ENCODE measurements around the gene GTF2E1.
"Not testable (repeated sequence)": the region's sequence is repeated elsewhere in the genome, so short reads cannot be mapped to it uniquely, and the experiment has no call there.

Gene GTF2E1

GRCh38 chr3:120730576-120731542 lies 11.7 kb upstream of the GTF2E1 start:
- Histone ChIP-seq H2AK5ac (ENCODE audit: low read length) (no peak overlapping the region), H3K56ac (ENCODE audit: low read length) (no peak overlapping the region), H3K27ac (ENCODE audit: low read depth, low read length) (no peak overlapping the region), H3K27me3 (ENCODE audit: insufficient read depth, low read length, poor library complexity) (no peaks in the 10 kb centered on the region), H3K4me1 (ENCODE audit: control insufficient read depth, low read depth, low read length) (no peaks in the 10 kb centered on the region), H3K4ac (ENCODE audit: low read depth, low read length) (no peak overlapping the region), H3K4me3 (ENCODE audit: low read length) (no peak overlapping the region), H3K23ac (ENCODE audit: low read length) (no peak overlapping the region), H2BK5ac (ENCODE audit: low read length) (no peak overlapping the region), H3K9ac (ENCODE audit: low read length) (no peak overlapping the region), H3K4me2 (ENCODE audit: low read length) (no peak overlapping the region), H3K79me1 (ENCODE audit: low read length) (no peaks in the 10 kb centered on the region), H2BK15ac (replicated peaks; ENCODE audit: low read depth) (no peak overlapping the region), H4K8ac (ENCODE audit: low read depth, low read length) (no peak overlapping the region), H3K79me2 (ENCODE audit: control insufficient read depth, insufficient read depth, low read length) (no peaks in the 10 kb centered on the region), H3K36me3 (ENCODE audit: control insufficient read depth, insufficient read depth, low read length) (no peaks in the 10 kb centered on the region), H2BK120ac (ENCODE audit: low read depth, low read length) (no peak overlapping the region), H4K5ac (ENCODE audit: low read length) (no peak overlapping the region), H3K18ac (ENCODE audit: low read length) (no peak overlapping the region)
- no peak for DNase-seq
- no CpG with 5 or more reads among the region's 4 CpGs for WGBS (ENCODE audit: extremely low coverage, insufficient coverage, low lambda C conversion rate)

- not testable (repeated sequence) for H3K4me2 ChIP-seq (ENCODE audit: low read length); H4K5ac ChIP-seq (ENCODE audit: low read length); H3K9ac ChIP-seq (ENCODE audit: low read length); H3K79me1 ChIP-seq (ENCODE audit: low read length); H2AK5ac ChIP-seq (ENCODE audit: low read length); H3K36me3 ChIP-seq (ENCODE audit: control insufficient read depth, insufficient read depth, low read length); DNase-seq; H2BK15ac ChIP-seq (replicated peaks; ENCODE audit: low read depth); H2BK120ac ChIP-seq (ENCODE audit: low read depth, low read length); H3K4ac ChIP-seq (ENCODE audit: low read depth, low read length); H3K27ac ChIP-seq (ENCODE audit: low read depth, low read length); H3K4me1 ChIP-seq (ENCODE audit: control insufficient read depth, low read depth, low read length); H3K56ac ChIP-seq (ENCODE audit: low read length); H3K79me2 ChIP-seq (ENCODE audit: control insufficient read depth, insufficient read depth, low read length); H3K23ac ChIP-seq (ENCODE audit: low read length); H3K27me3 ChIP-seq (ENCODE audit: insufficient read depth, low read length, poor library complexity); H4K8ac ChIP-seq (ENCODE audit: low read depth, low read length); H3K4me3 ChIP-seq (ENCODE audit: low read length); H2BK5ac ChIP-seq (ENCODE audit: low read length); H3K18ac ChIP-seq (ENCODE audit: low read length)
- WGBS (ENCODE audit: extremely low coverage, insufficient coverage, low lambda C conversion rate) = no CpG with 5 or more reads among the region's 8 CpGs
Observed at GRCh38 chr3:120738006-120738405, 4.5 kb upstream of the GTF2E1 start.

DNA sequence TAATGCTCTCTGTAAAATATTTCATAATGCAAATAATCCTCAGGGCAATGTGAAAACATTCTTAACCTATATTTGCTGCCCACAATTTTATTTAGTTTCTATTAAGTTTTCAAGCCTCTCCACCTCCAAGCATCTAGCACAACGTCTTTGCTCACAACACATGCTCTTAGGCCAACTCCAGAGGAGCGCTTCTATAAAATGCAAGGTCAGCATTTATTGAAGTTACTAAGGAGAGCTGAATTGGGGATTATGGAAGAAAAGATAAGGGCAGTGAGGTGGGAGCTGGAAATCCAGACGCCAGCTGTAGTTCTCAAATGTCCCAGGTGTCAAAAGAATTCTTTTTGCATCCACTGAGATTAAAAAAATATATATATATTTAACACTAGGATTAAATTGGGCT lies 1.2 kb upstream of the GTF2E1 start:
- no CpG with 5 or more reads among the region's 3 CpGs for WGBS (ENCODE audit: extremely low coverage, insufficient coverage, low lambda C conversion rate)
- Histone ChIP-seq H3K18ac (ENCODE audit: low read length) (no peak overlapping the region), H3K36me3 (ENCODE audit: control insufficient read depth, insufficient read depth, low read length) (no peaks in the 10 kb centered on the region)

GRCh38 chr3:120741837-120742197 lies 727 bp upstream of the GTF2E1 start:
- Histone ChIP-seq H3K79me2 (ENCODE audit: control insufficient read depth, insufficient read depth, low read length) (peaks cover 33% of the 10 kb centered on the region), H3K23ac (ENCODE audit: low read length) (no peak overlapping the region), H3K4ac (ENCODE audit: low read depth, low read length) (no peak overlapping the region), H3K79me1 (ENCODE audit: low read length) (peaks cover 16% of the 10 kb centered on the region), H3K27me3 (ENCODE audit: insufficient read depth, low read length, poor library complexity) (no peaks in the 10 kb centered on the region), H3K4me2 (ENCODE audit: low read length) (peak overlapping the region; percentile 39), H3K27ac (ENCODE audit: low read depth, low read length) (no peak overlapping the region), H3K56ac (ENCODE audit: low read length) (peak overlapping the region; percentile 97), H2BK15ac (replicated peaks; ENCODE audit: low read depth) (no peak overlapping the region), H4K5ac (ENCODE audit: low read length) (no peak overlapping the region), H2BK5ac (ENCODE audit: low read length) (no peak overlapping the region), H3K4me3 (ENCODE audit: low read length) (peak overlapping the region; percentile 34), H3K9ac (ENCODE audit: low read length) (peak overlapping the region; percentile 50), H2AK5ac (ENCODE audit: low read length) (no peak overlapping the region), H4K8ac (ENCODE audit: low read depth, low read length) (no peak overlapping the region), H3K36me3 (ENCODE audit: control insufficient read depth, insufficient read depth, low read length) (no peaks in the 10 kb centered on the region), H3K4me1 (ENCODE audit: control insufficient read depth, low read depth, low read length) (peaks cover 2% of the 10 kb centered on the region), H2BK120ac (ENCODE audit: low read depth, low read length) (no peak overlapping the region), H3K18ac (ENCODE audit: low read length) (no peak overlapping the region)
- DNase-seq = no peak
- WGBS (ENCODE audit: extremely low coverage, insufficient coverage, low lambda C conversion rate) = no CpG with 5 or more reads among the region's 10 CpGs

More for the DNA sequence above, 1.2 kb upstream of the GTF2E1 start:
- Histone ChIP-seq H3K79me2 (ENCODE audit: control insufficient read depth, insufficient read depth, low read length) (peaks cover 28% of the 10 kb centered on the region), H2AK5ac (ENCODE audit: low read length) (no peak overlapping the region), H3K9ac (ENCODE audit: low read length) (no peak overlapping the region), H3K4me2 (ENCODE audit: low read length) (no peak overlapping the region), H4K8ac (ENCODE audit: low read depth, low read length) (no peak overlapping the region), H3K79me1 (ENCODE audit: low read length) (peaks cover 14% of the 10 kb centered on the region), H3K56ac (ENCODE audit: low read length) (no peak overlapping the region), H3K27ac (ENCODE audit: low read depth, low read length) (no peak overlapping the region), H4K5ac (ENCODE audit: low read length) (no peak overlapping the region), H3K27me3 (ENCODE audit: insufficient read depth, low read length, poor library complexity) (no peaks in the 10 kb centered on the region), H3K4me3 (ENCODE audit: low read length) (no peak overlapping the region), H3K23ac (ENCODE audit: low read length) (no peak overlapping the region), H2BK15ac (replicated peaks; ENCODE audit: low read depth) (no peak overlapping the region), H2BK5ac (ENCODE audit: low read length) (no peak overlapping the region), H3K4me1 (ENCODE audit: control insufficient read depth, low read depth, low read length) (peaks cover 2% of the 10 kb centered on the region), H3K4ac (ENCODE audit: low read depth, low read length) (no peak overlapping the region), H2BK120ac (ENCODE audit: low read depth, low read length) (no peak overlapping the region)
- no peak for DNase-seq

DNA sequence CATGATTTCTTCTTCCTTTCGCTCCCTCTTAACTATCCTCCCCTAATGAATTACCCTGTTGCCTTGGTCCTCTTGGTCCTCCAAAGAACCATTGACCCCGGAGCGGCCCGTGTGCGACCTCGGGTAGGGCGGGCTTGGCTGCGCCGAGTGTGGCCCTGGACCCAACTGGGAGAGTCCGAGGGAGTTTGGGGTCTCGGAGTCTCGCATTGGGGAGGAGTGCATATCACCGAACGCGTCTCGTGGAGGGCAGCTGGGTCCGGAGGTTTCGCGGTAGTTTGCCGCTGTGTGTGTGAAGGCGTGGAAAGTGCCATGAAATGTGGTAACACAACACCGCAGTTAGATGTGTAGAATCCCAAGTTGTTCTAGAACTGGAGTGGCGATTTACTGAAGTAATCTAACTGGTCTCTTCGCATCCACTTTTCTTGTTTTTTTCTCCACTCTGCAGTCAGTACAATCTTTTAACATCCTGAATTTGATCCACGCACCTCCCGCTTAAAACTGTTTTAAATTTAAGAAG lies 363 bp downstream of the GTF2E1 start:
- no CpG with 5 or more reads among the region's 26 CpGs for WGBS (ENCODE audit: extremely low coverage, insufficient coverage, low lambda C conversion rate)
- peak overlapping the region; percentile 63 for H3K4me3 ChIP-seq (ENCODE audit: low read length)
- no peak for DNase-seq

More for the DNA sequence above, 363 bp downstream of the GTF2E1 start:
- H3K79me1 ChIP-seq (ENCODE audit: low read length) = peaks cover 16% of the 10 kb centered on the region
- no peaks in the 10 kb centered on the region for H3K27me3 ChIP-seq (ENCODE audit: insufficient read depth, low read length, poor library complexity)
- no peak overlapping the region for H2BK15ac ChIP-seq (replicated peaks; ENCODE audit: low read depth)
- peaks cover 2% of the 10 kb centered on the region for H3K4me1 ChIP-seq (ENCODE audit: control insufficient read depth, low read depth, low read length)
- H3K4ac ChIP-seq (ENCODE audit: low read depth, low read length) = no peak overlapping the region
- peaks cover 37% of the 10 kb centered on the region for H3K79me2 ChIP-seq (ENCODE audit: control insufficient read depth, insufficient read depth, low read length)
- H3K9ac ChIP-seq (ENCODE audit: low read length) = peak overlapping the region; percentile 99
- peak overlapping the region; percentile 99 for H3K56ac ChIP-seq (ENCODE audit: low read length)
- H2BK120ac ChIP-seq (ENCODE audit: low read depth, low read length) = no peak overlapping the region
- no peak overlapping the region for H4K5ac ChIP-seq (ENCODE audit: low read length)
- peak overlapping the region; percentile 91 for H2BK5ac ChIP-seq (ENCODE audit: low read length)
- no peak overlapping the region for H4K8ac ChIP-seq (ENCODE audit: low read depth, low read length)
- no peaks in the 10 kb centered on the region for H3K36me3 ChIP-seq (ENCODE audit: control insufficient read depth, insufficient read depth, low read length)
- peak overlapping the region; percentile 88 for H3K4me2 ChIP-seq (ENCODE audit: low read length)
- H3K27ac ChIP-seq (ENCODE audit: low read depth, low read length) = no peak overlapping the region
- peak overlapping the region; percentile 65 for H2AK5ac ChIP-seq (ENCODE audit: low read length)
- H3K23ac ChIP-seq (ENCODE audit: low read length) = peak overlapping the region; percentile 95
- no peak overlapping the region for H3K18ac ChIP-seq (ENCODE audit: low read length)
